HCT116 (cell line): ENCODE data around the gene ZNF76. TPM values are rescaled to one million over a fixed set of nuclear protein-coding genes. Genes with fewer than 3 reads are reported as not detected.

ENCODE experiments used
- ATAC-seq: fragments of 200-7000 bp; cut with Tn5 transposase; 2 replicates; pipeline ENCODE4 v1.9.1; 2020; ENCODE audit warnings: mild to moderate bottlenecking, moderate library complexity
- BruUV-seq: library from RNA; stranded (reverse); fragments of 400-500 nt; replicated peaks from 2 replicates; lab custom pipeline; 2021; lab: Mats Ljungman, UMichigan
- CTCF ChIA-PET: fragments of 300-600 bp; sonication (Branson Sonifier 250); formaldehyde crosslinking; loops from one replicate; lab custom pipeline; 2021; ENCODE audit warnings: antibody characterized with exemption; lab: Charles Lee
- POLR2A ChIA-PET: fragments of 300-600, 350-600 bp; sonication (Branson Sonifier 250); formaldehyde crosslinking; loops from one replicate; lab custom pipeline; 2021; ENCODE audit warnings: antibody characterized with exemption; lab: Charles Lee
- RAD21 ChIA-PET, 2 experiments: fragments of 300-600 bp; sonication (Branson Sonifier 250); formaldehyde crosslinking; loops; one replicate each; lab custom pipeline; 2023; ENCODE audit warnings: low total read pairs in 2 of 2; ENCODE audit not compliant: uncharacterized antibody in 2 of 2, unreplicated experiment in 2 of 2, low non-redundant PET in 1 of 2; lab: Charles Lee
- DNase-seq: peaks from one replicate; pipeline ENCODE4 v3.0.0-alpha.2; 2010; ENCODE audit warnings: low read depth, low spot score
- H2AFZ ChIP-seq: fragments of 200-600 bp; shearing (Covaris generic), sonication (generic); 2 replicates; pipeline ENCODE4 v1.6.1; 2017; ENCODE audit warnings: low read depth, mixed run types, mixed read lengths, antibody characterized with exemption, low read length; ENCODE audit not compliant: poor library complexity, severe bottlenecking
- H3K27ac ChIP-seq: 2 replicates; pipeline ENCODE4 v1.5.1; 2012; ENCODE audit warnings: low read depth, low read length
- H3K27me3 ChIP-seq: fragments of 200-600 bp; sonication (generic); 2 replicates; pipeline ENCODE4 v1.6.1; 2016; ENCODE audit warnings: mixed run types, low read length, mixed read lengths; ENCODE audit not compliant: insufficient read depth
- H3K36me3 ChIP-seq, 2 experiments: fragments of 200-500 bp in 1 of 2; fragments of 200-600 bp in 1 of 2; sonication (Bioruptor generic) in 1 of 2; sonication (generic) in 1 of 2; 2 replicates each; pipeline versions ENCODE4 v1.5.1 to v1.6.1; 2014 to 2016; ENCODE audit warnings: low read length in 2 of 2, inconsistent platforms in 1 of 2, mixed read lengths in 1 of 2, mixed run types in 1 of 2; ENCODE audit not compliant: insufficient read depth in 2 of 2, control insufficient read depth in 1 of 2
- H3K4me1 ChIP-seq, 2 experiments: fragments of 200-600 bp in 1 of 2; sonication (generic) in 1 of 2; 2 replicates each; pipeline versions ENCODE4 v1.5.1 to v1.6.1; 2012 to 2017; ENCODE audit warnings: low read length in 2 of 2, inconsistent platforms in 1 of 2, mild to moderate bottlenecking in 1 of 2, mixed read lengths in 1 of 2, mixed run types in 1 of 2, moderate library complexity in 1 of 2; ENCODE audit not compliant: insufficient read depth in 2 of 2, control insufficient read depth in 1 of 2
- H3K4me2 ChIP-seq: fragments of 200-600 bp; sonication (generic); 2 replicates; pipeline ENCODE4 v1.6.1; 2017; ENCODE audit warnings: mixed run types, low read length, mixed read lengths
- H3K4me3 ChIP-seq, 2 experiments: fragments of 200-600 bp in 1 of 2; sonication (generic) in 1 of 2; replicated peaks in 1 of 2; 2 replicates each; pipeline ENCODE4 v1.5.1; 2011 to 2016; ENCODE audit warnings: low read length in 2 of 2, control low read depth in 1 of 2, low read depth in 1 of 2, mild to moderate bottlenecking in 1 of 2, mixed read lengths in 1 of 2, mixed run types in 1 of 2
- H3K79me2 ChIP-seq: fragments of 200-600 bp; sonication (generic); 2 replicates; pipeline ENCODE4 v1.6.1; 2017; ENCODE audit warnings: mild to moderate bottlenecking, mixed run types, low read length, moderate library complexity, mixed read lengths; ENCODE audit not compliant: insufficient read depth
- H3K9ac ChIP-seq: fragments of 200-600 bp; sonication (generic); 2 replicates; pipeline ENCODE4 v1.6.1; 2016; ENCODE audit warnings: low read length, mixed read lengths
- H3K9me2 ChIP-seq: fragments of 200-600 bp; sonication (generic), shearing (Covaris generic); 2 replicates; pipeline ENCODE4 v1.6.1; 2017; ENCODE audit warnings: mixed run types, mild to moderate bottlenecking, moderate library complexity; ENCODE audit not compliant: insufficient read depth
- H3K9me3 ChIP-seq, 2 experiments: fragments of 200-500 bp in 1 of 2; fragments of 200-600 bp in 1 of 2; sonication (Bioruptor generic) in 1 of 2; sonication (generic) in 1 of 2; 2 replicates each; pipeline ENCODE4 v1.6.1; 2014 to 2017; ENCODE audit warnings: low read length in 2 of 2, mixed read lengths in 2 of 2, inconsistent platforms in 1 of 2, low read depth in 1 of 2, mild to moderate bottlenecking in 1 of 2, mixed run types in 1 of 2, moderate library complexity in 1 of 2; ENCODE audit not compliant: control insufficient read depth in 1 of 2, insufficient read depth in 1 of 2
- H4K20me1 ChIP-seq: fragments of 200-600 bp; sonication (generic), shearing (Covaris generic); 2 replicates; pipeline ENCODE4 v1.6.1; 2017; ENCODE audit warnings: mixed run types, mild to moderate bottlenecking, moderate library complexity; ENCODE audit not compliant: insufficient read depth
- ATF3 ChIP-seq: IDR thresholded peaks from 2 replicates; pipeline ENCODE4 v1.6.1; 2012
- EGR1 ChIP-seq: IDR thresholded peaks from 2 replicates; pipeline ENCODE4 v1.6.1; 2012; ENCODE audit warnings: low read depth
- EZH2 ChIP-seq: fragments of 200-600 bp; sonication (generic); IDR thresholded peaks from 2 replicates; pipeline ENCODE4 v1.6.1; 2017; ENCODE audit warnings: antibody characterized with exemption, mixed run types
- FOSL1 ChIP-seq: IDR thresholded peaks from 2 replicates; pipeline ENCODE4 v1.6.1; 2012; ENCODE audit warnings: low read depth
- JUND ChIP-seq: IDR thresholded peaks from 2 replicates; pipeline ENCODE4 v1.6.1; 2012
- TCF7L2 ChIP-seq: IDR thresholded peaks from 2 replicates; pipeline ENCODE4 v1.7.0; 2011; ENCODE audit warnings: borderline replicate concordance, inconsistent platforms; ENCODE audit not compliant: insufficient read depth, insufficient read length; ENCODE audit errors: extremely low read depth
- YY1 ChIP-seq: IDR thresholded peaks from 2 replicates; pipeline ENCODE4 v1.6.1; 2011; ENCODE audit warnings: low read length, low read depth, moderate library complexity, mild to moderate bottlenecking; ENCODE audit not compliant: insufficient replicate concordance; ENCODE audit errors: extremely low read depth
- ZBTB33 ChIP-seq: IDR thresholded peaks from 2 replicates; pipeline ENCODE4 v1.6.1; 2011; ENCODE audit warnings: mild to moderate bottlenecking, low read length, moderate library complexity; ENCODE audit not compliant: insufficient replicate concordance; ENCODE audit errors: extremely low read depth
- ZNF274 ChIP-seq: fragments of 200-500 bp; sonication (Bioruptor generic); IDR thresholded peaks from 2 replicates; pipeline ENCODE4 v1.6.1; 2014; ENCODE audit warnings: mild to moderate bottlenecking, low read depth, low read length, inconsistent platforms
- intact Hi-C: fragments of 100-400 bp; cut with micrococcal nuclease; formaldehyde crosslinking; loops from 2 replicates; pipeline ENCODE4 v1.10.0; 2022
- total RNA-seq: library from RNA; stranded (reverse); gene quantifications from one replicate; pipeline ENCODE4 v1.2.1, GENCODE V29; 2021; ENCODE audit not compliant: unreplicated experiment

The ZNF76 gene
- total RNA-seq, 1 experiment from 2014 or later, result 47.5 TPM

GRCh38 chr6:35248965-35249364, 10.6 kb upstream of the ZNF76 start (continued):
- no peak for TF ChIP-seq TCF7L2
- no peak for TF ChIP-seq YY1
- no peak for TF ChIP-seq FOSL1
- no peak for TF ChIP-seq EZH2
- TF ChIP-seq ZBTB33, result no peak
- no peak for TF ChIP-seq EGR1
- TF ChIP-seq JUND, result no peak
- TF ChIP-seq ATF3, result no peak

GRCh38 chr6:35251949-35252348, 7.6 kb upstream of the ZNF76 start:
- CTCF ChIA-PET, result no interaction called here
- H4K20me1 ChIP-seq, result no peaks in the 10 kb centered on the region
- no TSS peak for BruUV-seq
- TF ChIP-seq ZNF274, result no peak
- TF ChIP-seq, all 23 proteins: peak for 0
- Histone ChIP-seq H3K9ac (no peak overlapping the region), H3K36me3 (no peaks in the 10 kb centered on the region), H3K4me1 (peaks cover 0 to 7% of the 10 kb centered on the region in 2 experiments; a peak in 1 of 4 replicates), H3K9me3 (no peaks in the 10 kb centered on the region), H3K79me2 (peaks cover 7% of the 10 kb centered on the region; the same call in 1 of the 2 replicates), H3K27ac (no peak overlapping the region), H3K4me3 (no peak overlapping the region), H2AFZ (no peak overlapping the region), H3K4me2 (no peak overlapping the region), H3K27me3 (no peaks in the 10 kb centered on the region), H3K9me2 (no peaks in the 10 kb centered on the region)
- ATAC-seq (no peak), DNase-seq (no peak)
- intact Hi-C loops, result no loop called here
- ChIA-PET RAD21 (no interaction called here), POLR2A (no interaction called here)
